Astrocyte of the cerebellum (primary cell): ENCODE data around the gene NFX1.
"Not testable (repeated sequence)": the region's sequence is repeated elsewhere in the genome, so short reads cannot be mapped to it uniquely, and the experiment has no call there.

ENCODE experiments used
- DNase-seq: peaks from one replicate; pipeline ENCODE4 v3.0.0-alpha.2; 2011; ENCODE audit warnings: low read depth
- H3K4me3 ChIP-seq: 2 replicates; pipeline ENCODE4 v1.5.1; 2011; ENCODE audit warnings: mild to moderate bottlenecking, low read depth, low read length, moderate library complexity
- in situ Hi-C: cut with HindIII; loops from 2 replicates; pipeline ENCODE4 v1.10.0; 2017; ENCODE audit warnings: low sequenced_read_pairs
- TF ChIP-seq, protein P1 (sequence below): IDR thresholded peaks from 2 replicates; pipeline ENCODE4 v1.5.1; 2012; ENCODE audit warnings: low read length, low read depth, moderate library complexity, mild to moderate bottlenecking; ENCODE audit errors: missing control alignments

The NFX1 gene

DNA sequence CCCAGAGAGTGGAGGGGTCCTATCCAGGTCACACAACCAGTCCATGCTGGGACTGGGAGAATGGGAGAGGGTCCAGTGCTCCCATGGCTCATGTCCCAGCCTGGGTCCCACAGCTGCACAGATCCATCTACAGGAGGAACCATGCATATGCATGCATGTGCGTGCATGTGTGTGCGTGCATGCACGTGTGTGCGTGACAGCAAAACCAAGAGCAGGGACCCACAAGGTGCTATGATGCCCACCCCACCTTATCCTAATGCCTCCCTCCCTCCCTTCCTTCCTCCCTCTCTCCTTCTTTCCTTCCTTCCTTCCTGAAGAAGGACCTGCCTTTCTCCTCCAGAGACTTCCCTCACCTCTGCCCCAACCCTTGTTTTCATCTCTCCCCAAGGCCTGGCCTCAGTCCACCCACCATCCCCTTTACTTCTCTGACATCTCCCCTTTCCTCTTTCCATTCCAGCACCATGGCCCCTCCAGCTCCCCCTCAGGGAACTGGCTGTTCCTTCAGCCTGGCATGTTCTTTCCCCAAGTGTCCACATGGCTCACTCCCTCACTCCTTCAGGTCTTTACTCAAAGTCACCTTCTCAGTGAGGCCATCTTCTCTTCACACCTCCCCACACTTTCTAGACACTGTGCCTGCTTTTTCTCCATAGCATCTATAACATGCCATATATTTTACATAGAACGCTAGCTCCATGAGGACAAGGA, 90.2 kb downstream of the NFX1 start:
- DNase-seq: no peak
- TF ChIP-seq, protein P1, sequence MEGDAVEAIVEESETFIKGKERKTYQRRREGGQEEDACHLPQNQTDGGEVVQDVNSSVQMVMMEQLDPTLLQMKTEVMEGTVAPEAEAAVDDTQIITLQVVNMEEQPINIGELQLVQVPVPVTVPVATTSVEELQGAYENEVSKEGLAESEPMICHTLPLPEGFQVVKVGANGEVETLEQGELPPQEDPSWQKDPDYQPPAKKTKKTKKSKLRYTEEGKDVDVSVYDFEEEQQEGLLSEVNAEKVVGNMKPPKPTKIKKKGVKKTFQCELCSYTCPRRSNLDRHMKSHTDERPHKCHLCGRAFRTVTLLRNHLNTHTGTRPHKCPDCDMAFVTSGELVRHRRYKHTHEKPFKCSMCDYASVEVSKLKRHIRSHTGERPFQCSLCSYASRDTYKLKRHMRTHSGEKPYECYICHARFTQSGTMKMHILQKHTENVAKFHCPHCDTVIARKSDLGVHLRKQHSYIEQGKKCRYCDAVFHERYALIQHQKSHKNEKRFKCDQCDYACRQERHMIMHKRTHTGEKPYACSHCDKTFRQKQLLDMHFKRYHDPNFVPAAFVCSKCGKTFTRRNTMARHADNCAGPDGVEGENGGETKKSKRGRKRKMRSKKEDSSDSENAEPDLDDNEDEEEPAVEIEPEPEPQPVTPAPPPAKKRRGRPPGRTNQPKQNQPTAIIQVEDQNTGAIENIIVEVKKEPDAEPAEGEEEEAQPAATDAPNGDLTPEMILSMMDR: no peak
- H3K4me3 ChIP-seq: no peak overlapping the region
- in situ Hi-C loops: no loop called here

DNA sequence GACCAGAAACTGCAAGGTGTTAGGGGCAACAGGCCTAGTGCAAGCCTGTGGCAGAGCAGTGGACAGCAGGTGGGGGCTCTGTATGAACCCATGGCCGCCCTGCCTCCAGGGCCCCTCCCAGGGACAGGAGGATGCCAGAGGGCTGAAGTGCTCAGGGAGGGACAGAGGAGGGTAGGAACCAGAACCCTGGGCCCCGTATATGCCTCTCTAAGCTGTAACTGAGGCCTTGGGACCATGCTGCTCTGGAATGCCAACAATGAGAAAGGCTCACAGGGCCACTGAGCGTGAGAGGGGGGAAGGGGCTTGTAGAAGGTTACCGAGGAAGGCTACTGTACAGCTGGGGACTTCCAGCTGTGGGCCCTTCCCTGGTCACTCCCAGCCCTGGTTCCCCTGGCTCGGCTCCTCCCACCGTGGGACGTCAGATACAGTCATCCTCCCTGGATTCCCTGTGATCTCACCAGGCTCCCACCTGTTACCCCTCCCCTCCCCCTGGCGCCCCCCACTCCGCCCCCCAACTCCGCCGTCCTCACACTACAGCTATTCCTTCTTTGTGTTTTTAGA, 91.0 kb downstream of the NFX1 start:
- in situ Hi-C loops: no loop called here
- DNase-seq: no peak
- TF ChIP-seq, protein P1: no peak
- H3K4me3 ChIP-seq: no peak overlapping the region

DNA sequence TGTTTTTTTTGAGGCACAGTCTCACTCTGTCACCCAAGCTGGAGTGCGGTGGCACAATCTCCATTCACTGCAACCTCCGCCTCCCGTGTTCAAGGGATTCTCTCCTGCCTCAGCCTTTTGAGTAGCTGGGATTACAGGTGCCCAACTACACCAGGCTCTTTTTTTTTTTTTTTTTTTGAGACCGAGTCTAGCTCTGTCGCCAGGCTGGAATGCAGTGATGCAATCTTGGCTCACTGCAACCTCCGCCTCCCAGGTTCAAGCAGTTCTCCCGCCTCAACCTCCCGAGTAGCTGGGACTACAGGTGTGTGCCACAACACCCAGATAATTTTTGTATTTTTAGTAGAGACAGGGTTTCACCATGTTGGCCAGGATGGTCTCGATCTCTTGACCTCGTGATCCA, 92.1 kb downstream of the NFX1 start:
- in situ Hi-C loops, DNase-seq, H3K4me3 ChIP-seq: not testable (repeated sequence)

DNA sequence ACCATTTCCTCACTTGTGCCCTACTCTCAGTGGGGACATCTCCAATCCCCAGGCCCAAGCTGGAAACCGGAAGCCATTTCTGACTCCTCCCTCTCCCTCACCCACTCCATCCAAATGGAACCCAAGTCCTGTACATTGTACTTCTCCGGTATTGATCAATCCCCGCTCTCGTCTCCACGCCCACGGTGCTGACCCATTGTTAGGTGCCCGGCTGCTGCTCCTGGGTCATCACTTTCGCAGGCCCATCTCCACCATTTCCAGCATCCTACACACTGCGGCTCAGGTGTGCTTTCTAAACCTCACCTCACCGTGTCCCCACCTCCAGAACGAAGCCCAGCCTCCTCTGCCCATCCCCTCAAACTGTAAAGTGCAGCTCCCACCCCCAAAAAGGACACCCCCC, 93.1 kb downstream of the NFX1 start:
- in situ Hi-C loops: not testable (repeated sequence)

DNA sequence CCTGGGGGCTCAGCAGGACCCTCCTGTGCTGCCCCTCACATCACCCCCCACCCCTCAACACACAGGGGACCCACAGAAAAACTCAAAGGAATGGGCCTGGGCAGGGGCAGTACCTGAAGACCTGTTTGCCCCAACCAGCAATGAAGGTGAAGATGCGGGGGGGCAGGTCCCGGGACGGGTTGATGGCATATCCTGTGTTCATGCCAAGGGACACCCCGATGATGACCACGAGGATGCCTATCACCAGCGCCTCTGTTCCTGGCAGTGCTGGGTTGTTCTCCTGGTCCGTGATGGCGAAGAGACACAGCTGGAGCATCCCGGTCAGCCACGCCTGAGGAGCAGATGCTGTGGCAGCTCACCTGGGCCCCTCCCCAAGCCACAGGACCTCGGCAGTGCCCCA, 95.2 kb downstream of the NFX1 start:
- DNase-seq, in situ Hi-C loops, H3K4me3 ChIP-seq: not testable (repeated sequence)

More for the DNA sequence above, 93.1 kb downstream of the NFX1 start:
- not testable (repeated sequence) for DNase-seq, H3K4me3 ChIP-seq

DNA sequence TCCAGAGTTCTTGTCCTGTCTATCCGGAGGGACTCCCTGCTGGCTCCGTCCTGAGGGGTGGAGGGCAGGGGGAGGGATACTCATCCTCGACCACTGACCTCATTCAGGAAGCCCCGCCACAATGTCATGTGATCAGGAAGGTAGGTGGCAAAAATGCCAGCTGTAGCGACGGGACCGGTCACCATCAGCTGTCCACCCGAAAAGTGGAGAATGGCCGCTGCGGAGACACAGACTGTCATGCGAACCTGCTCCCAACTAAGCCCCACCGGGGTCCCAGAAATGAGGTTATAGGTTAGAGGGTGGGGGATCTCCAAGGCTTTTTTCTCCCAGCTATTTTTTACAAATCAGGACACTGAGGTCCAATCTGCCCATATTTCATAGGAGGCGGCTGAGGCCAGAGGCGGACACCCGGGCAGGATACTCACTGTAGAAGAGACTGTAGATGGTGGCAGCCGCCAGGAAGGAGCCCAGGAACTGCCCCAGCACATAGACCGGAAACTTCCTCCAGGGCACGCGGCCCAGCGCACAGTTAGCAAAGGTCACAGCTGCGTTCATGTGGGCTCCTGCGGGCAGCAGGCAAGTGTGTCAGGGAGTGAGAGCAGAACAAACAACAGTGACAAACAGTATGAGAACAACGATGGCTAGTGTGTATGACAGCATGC, 95.8 kb downstream of the NFX1 start:
- in situ Hi-C loops, H3K4me3 ChIP-seq, DNase-seq: not testable (repeated sequence)

DNA sequence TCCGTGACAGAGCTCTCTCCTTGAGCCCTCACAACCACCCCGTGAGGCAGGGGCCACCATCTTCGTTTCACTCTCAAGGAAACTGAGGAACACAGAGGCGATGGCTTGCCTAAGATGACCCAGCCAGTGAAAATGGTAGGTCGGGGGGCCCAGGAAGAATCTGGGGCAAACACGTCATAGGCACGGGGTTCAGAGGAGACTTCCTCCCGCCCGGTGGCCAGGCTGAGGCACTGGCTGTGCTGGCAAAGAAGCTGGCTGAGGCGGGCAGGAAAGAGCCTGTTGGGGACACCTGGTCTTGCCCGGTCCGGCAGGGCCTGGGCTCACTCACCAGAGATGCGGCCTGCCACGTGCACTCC, 96.3 kb downstream of the NFX1 start:
- DNase-seq, H3K4me3 ChIP-seq, in situ Hi-C loops: not testable (repeated sequence)

DNA sequence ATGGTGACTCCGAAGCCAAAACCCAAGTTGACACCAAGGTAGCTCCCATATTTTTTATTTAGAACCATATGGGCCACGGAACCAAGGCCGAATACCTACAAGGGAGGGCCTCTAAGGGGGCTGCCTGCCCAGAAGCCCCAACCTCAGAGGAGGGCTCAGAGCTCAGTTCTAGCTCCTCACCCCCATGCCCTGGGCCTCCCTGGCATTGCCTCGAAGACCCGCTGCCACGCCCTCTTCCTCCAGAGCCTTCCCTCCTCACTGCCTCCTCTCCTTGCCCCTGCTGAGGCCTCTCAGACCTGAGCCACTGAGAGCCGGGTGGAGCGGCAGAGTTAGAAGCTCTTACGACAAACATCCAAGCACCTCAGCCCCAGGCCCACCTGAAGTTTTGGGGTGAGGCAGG, 96.7 kb downstream of the NFX1 start:
- DNase-seq, H3K4me3 ChIP-seq, in situ Hi-C loops: not testable (repeated sequence)

DNA sequence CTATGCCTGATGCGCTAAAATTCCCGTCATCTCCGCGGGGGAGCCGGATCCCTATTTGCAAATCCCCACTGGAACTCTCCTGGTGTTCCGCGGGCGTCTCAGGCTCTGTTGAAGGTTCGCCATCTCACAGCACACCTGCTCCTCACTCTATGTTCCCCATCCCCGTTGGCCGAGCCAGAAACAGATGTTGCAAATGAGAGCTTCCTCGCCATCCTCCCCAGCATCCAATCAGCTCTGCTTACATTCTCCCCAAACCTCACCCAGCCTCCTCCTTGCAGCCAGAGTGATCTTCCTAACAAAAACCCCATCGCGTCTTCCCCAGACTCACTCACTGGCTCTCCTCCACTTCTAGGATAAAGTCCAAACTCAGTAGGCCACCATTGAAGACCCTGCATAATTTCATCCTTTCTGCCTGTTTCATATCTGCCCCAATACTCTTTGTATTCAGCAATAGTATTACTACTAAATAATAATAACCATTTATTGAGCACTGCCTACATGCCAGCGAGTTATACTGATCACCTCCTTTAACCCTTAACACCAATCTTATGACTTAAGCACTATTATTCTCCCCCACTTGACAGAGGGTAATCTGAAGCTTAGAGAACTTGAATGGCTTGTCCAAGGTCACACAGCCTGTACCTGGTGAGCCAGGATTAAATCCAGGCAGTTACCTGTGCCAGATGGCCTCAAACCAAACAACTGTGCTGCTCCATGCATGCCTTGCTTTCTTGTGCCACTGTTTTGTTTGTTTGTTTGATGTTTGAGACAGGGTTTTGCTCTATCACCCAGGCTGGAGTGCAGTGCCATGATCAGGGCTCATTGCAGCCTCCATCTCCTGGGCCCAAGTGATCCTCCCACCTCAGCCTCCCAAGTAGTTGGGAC, 98.0 kb downstream of the NFX1 start:
- no peak overlapping the region for H3K4me3 ChIP-seq
- in situ Hi-C loops: no loop called here
- TF ChIP-seq, protein P1: no peak
- DNase-seq: no peak

DNA sequence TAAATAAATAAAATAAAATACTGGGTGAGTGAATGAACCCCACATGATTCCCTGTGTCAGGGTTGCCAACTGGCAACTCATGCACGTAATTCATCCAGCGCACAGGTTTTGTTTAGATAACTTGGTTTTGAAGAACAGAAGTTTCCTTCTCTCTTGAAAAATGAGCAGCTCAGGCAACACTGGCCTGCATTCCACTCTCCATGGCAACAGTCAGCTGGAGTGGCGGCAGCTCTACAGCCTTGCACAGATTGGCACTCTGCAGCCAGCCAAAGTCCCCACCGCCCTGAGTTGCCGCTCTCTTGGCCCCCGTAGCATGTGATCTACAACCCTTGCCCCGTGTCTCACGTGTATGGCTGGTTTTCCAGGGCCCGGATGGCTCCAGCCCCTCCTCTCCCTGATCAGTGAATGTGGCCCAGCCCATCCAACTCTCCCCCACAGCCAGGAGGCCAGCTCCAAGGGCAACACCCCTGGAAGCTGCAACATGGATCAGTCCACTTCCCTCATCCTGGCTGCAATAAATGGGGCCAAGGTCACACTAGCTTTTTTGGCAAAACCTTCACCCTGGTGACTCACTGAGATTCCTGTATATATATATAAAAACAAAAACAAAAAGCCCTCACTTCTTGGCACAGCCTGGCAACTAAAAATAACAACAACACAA, 100.9 kb downstream of the NFX1 start:
- DNase-seq: peak; percentile 69
- in situ Hi-C loops, H3K4me3 ChIP-seq: not testable (repeated sequence)

DNA sequence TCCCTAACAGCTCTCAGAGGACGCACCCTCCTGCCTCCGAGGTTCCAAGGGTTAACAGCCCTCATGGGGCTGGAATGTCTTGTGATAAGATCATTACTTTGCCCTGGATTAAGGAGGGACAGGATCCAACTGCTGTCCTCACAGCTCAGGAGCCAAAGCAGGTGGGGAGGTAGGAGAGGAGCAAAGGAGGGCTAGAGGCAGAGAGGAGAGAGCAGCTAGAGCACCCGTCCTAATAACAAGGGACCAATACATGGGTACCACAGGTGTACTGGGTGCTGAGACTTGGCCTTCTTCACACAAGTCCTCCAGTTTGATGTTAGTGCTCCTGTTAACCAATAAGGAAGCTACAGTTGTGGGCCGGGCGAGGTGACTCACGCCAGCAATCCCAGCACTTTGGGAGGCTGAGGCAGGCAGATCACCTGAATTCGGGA, 102.3 kb downstream of the NFX1 start:
- H3K4me3 ChIP-seq, DNase-seq, in situ Hi-C loops: not testable (repeated sequence)
